NB4 (cell line): Measurements from ENCODE around the gene NOTCH1.

Experiments used
- CTCF ChIP-seq: IDR thresholded peaks from one replicate; pipeline ENCODE4 v1.5.1; 2012; ENCODE audit warnings: low read depth, low read length
- MAX ChIP-seq: IDR thresholded peaks from 2 replicates; pipeline ENCODE4 v1.6.1; 2011; ENCODE audit warnings: low read depth, low read length
- POLR2A ChIP-seq: IDR thresholded peaks from 2 replicates; pipeline ENCODE4 v1.6.1; 2011; ENCODE audit warnings: mild to moderate bottlenecking; ENCODE audit not compliant: insufficient read length; ENCODE audit errors: extremely low read depth

- TF ChIP-seq CTCF (no peak), MAX (no peak), POLR2A (no peak)
These were observed 64.3 kb downstream of the NOTCH1 start for GRCh38 chr9:136481558-136481957.
